ENCODE data around the gene DUSP22.

DNA sequence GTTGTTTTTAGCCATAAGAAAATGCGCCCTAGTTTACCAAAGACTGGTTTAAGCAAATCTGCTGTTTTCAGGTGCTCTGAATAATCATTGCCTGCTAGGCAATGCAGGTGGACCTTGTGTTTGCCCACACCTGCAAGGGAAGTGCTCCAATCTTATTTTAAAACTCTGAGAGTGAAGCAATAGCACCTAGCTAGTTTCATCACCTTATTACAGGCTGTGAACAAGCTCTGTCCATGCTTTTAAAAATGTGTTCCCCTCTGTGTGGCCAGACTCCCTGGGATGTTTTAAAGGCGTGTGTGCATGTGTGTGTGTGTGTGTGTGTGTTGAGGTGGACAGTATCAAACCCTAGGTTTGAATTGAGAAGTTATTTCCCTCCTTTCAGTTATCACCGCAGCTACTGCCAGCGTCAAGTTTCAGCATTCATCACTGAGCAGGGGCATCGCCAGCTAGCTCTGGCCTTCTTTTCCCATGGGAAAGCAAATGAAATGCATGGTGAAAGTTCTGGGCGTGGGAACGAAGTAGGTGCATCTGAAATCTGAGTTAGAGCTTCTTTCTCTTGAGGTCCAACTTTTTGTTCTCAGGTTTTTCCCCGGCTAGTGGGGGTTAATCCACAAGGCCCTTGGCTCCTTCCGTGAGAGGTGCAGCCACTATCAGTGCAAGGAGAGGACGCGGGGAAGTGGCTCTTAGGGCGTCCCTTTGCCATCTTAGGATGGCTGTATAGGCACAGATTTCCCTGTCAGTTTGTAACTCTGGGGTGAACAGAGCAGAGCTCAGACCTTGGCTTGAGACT is 30.8 kb downstream of the DUSP22 start:
- TF ChIP-seq, protein P1, sequence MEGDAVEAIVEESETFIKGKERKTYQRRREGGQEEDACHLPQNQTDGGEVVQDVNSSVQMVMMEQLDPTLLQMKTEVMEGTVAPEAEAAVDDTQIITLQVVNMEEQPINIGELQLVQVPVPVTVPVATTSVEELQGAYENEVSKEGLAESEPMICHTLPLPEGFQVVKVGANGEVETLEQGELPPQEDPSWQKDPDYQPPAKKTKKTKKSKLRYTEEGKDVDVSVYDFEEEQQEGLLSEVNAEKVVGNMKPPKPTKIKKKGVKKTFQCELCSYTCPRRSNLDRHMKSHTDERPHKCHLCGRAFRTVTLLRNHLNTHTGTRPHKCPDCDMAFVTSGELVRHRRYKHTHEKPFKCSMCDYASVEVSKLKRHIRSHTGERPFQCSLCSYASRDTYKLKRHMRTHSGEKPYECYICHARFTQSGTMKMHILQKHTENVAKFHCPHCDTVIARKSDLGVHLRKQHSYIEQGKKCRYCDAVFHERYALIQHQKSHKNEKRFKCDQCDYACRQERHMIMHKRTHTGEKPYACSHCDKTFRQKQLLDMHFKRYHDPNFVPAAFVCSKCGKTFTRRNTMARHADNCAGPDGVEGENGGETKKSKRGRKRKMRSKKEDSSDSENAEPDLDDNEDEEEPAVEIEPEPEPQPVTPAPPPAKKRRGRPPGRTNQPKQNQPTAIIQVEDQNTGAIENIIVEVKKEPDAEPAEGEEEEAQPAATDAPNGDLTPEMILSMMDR (IDR thresholded peaks at IDR 0.05), result no peak
- no peak for TF ChIP-seq POLR2AphosphoS5 (IDR thresholded peaks at IDR 0.05)

Data from suprapubic skin (tissue), 3 donors.